Subcutaneous abdominal adipose tissue (tissue), 5 donors: ENCODE measurements around the gene CHD5.

ENCODE experiments used
- H3K27ac ChIP-seq: one replicate; pipeline ENCODE4 v1.7.0; 2013; ENCODE audit warnings: low read depth, mild to moderate bottlenecking, inconsistent platforms, low read length, moderate library complexity
- H3K27me3 ChIP-seq, 5 donors: one replicate each; pipeline ENCODE4 v1.7.0; 2013; ENCODE audit warnings: low read length in 5 of 5, inconsistent platforms in 1 of 5; ENCODE audit not compliant: control insufficient read depth in 5 of 5, insufficient read depth in 4 of 5
- H3K36me3 ChIP-seq, 5 donors: one replicate each; pipeline ENCODE4 v1.7.0; 2013; ENCODE audit warnings: low read length in 5 of 5; ENCODE audit not compliant: control insufficient read depth in 5 of 5, insufficient read depth in 5 of 5
- H3K4me1 ChIP-seq, 5 donors: one replicate each; pipeline ENCODE4 v1.7.0; 2013; ENCODE audit warnings: low read length in 5 of 5, mild to moderate bottlenecking in 3 of 5, moderate library complexity in 1 of 5; ENCODE audit not compliant: control insufficient read depth in 5 of 5, insufficient read depth in 5 of 5
- H3K4me3 ChIP-seq, 5 donors: one replicate each; pipeline ENCODE4 v1.7.0; 2013; ENCODE audit warnings: low read length in 5 of 5, low read depth in 1 of 5
- H3K9ac ChIP-seq, 5 donors: one replicate each; pipeline ENCODE4 v1.7.0; 2013; ENCODE audit warnings: low read length in 5 of 5, mild to moderate bottlenecking in 4 of 5, moderate library complexity in 3 of 5
- H3K9me3 ChIP-seq, 5 donors: one replicate each; pipeline ENCODE4 v1.7.0; 2013; ENCODE audit warnings: low read length in 5 of 5; ENCODE audit not compliant: control insufficient read depth in 5 of 5
- donor health status: healthy.
- donor health status: healthy.
- donor health status: healthy.
- donor health status: healthy.
- donor health status: healthy.

CHD5 gene

DNA sequence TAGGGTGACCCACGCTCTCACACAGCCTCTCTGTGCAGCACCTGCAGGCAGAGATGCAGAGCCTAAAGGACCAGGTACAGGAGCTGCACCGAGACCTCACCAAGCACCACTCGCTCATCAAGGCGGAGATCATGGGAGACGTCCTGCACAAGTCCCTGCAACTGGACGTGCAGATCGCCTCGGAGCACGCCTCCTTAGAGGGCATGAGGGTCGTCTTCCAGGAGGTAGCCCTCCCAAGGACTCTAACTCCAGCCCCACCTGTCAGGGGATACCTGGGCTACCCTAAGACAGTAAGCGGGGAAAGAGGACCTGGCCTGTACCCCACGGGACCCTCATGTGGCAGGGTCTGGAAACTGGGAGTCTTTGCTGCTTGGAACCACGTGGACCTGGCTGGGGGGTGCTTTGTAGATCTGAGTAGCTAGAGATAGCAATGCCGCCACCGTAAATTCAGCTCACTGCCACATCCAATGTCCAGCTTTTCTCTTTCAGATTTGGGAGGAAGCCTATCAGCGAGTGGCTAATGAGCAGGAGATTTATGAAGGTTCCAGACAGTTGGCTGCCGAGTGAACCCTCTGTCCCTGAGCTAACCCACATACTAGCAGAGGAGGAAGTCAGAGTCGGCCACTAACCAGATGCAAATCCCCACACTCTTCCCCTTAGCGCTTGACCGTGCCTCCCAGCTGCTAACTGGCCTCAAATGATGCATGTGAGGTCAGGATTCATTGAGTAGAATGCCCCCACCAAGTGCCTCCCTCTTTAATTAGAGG, 32.3 kb upstream of the CHD5 start:
- Histone ChIP-seq H3K4me1 (peaks cover 2 to 24% (median 15%) of the 10 kb centered on the region in 5 donors), H3K27me3 (peaks cover 0 to 5% (median 3%) of the 10 kb centered on the region in 5 donors), H3K9ac (no peak overlapping the region), H3K4me3 (no peak overlapping the region), H3K9me3 (no peaks in the 10 kb centered on the region), H3K27ac (no peak overlapping the region), H3K36me3 (peaks cover 0 to 17% (median 2%) of the 10 kb centered on the region in 5 donors)

DNA sequence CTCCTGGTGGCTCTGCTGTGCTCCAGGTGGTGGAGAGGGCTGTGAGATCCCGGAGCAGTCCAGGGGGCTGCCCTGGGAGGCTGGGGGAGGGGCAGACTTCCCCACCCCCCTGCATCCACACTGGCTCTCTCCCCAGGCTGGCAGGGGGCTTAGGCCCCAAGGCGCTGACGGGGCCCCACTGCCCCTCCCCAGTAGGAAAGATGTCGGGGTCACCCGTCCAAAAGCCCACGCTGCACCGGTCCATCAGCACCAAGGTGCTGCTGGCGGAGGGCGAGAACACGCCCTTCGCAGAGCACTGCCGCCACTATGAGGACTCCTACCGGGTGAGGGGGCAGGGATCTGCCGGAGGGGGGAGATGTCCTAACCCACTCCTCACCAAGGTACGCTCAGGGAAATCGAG, 31.6 kb upstream of the CHD5 start:
- Histone ChIP-seq H3K4me3 (no peak overlapping the region), H3K27ac (no peak overlapping the region), H3K4me1 (peaks cover 2 to 25% (median 18%) of the 10 kb centered on the region in 5 donors), H3K9ac (no peak overlapping the region), H3K27me3 (peaks cover 0 to 8% (median 5%) of the 10 kb centered on the region in 5 donors), H3K9me3 (no peaks in the 10 kb centered on the region), H3K36me3 (peaks cover 0 to 17% (median 2%) of the 10 kb centered on the region in 5 donors)

DNA sequence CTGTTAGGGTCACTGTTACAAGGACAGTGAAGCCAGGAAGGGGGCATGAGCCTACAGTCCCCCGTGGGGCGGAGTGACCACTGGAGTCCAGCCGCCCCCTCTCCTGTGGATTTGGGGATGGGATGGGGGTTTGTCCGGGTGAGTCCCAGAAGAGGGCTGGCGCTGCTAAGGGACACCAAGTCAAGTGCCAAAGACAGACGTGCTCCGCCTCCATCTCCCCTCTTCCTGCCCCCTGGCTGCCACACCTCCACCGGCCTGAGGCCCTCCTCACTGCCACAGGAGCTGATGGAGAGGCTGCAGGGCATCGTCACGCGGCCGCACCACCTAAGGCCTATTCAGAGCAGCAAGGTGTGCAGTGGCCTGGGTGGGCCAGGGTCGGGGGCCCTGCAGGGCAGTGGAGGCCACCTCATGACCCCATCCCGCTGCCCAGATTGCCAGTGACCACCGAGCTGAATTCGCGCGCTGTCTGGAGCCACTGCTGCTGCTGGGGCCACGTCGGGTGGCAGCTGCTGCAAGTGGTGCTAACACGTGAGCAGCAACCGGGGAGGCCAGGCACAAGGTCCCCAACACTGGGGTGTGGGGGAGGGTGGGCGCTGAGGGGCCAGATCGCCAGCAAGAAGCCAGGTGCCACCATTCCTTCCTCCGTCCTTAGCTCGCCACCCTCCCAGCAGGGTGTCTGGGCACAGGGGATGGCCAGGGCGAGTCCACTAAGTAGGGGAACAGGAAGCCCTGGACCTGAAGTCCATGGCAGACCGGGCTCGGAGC, 30.7 kb upstream of the CHD5 start:
- H3K9me3 ChIP-seq, result no peaks in the 10 kb centered on the region
- H3K9ac ChIP-seq, result no peak overlapping the region
- peaks cover 0 to 10% (median 5%) of the 10 kb centered on the region in 5 donors for H3K27me3 ChIP-seq
- H3K36me3 ChIP-seq, result peaks cover 0 to 10% (median 2%) of the 10 kb centered on the region in 5 donors
- no peak overlapping the region for H3K4me3 ChIP-seq
- no peak overlapping the region for H3K27ac ChIP-seq
- peaks cover 2 to 35% (median 26%) of the 10 kb centered on the region in 5 donors for H3K4me1 ChIP-seq

DNA sequence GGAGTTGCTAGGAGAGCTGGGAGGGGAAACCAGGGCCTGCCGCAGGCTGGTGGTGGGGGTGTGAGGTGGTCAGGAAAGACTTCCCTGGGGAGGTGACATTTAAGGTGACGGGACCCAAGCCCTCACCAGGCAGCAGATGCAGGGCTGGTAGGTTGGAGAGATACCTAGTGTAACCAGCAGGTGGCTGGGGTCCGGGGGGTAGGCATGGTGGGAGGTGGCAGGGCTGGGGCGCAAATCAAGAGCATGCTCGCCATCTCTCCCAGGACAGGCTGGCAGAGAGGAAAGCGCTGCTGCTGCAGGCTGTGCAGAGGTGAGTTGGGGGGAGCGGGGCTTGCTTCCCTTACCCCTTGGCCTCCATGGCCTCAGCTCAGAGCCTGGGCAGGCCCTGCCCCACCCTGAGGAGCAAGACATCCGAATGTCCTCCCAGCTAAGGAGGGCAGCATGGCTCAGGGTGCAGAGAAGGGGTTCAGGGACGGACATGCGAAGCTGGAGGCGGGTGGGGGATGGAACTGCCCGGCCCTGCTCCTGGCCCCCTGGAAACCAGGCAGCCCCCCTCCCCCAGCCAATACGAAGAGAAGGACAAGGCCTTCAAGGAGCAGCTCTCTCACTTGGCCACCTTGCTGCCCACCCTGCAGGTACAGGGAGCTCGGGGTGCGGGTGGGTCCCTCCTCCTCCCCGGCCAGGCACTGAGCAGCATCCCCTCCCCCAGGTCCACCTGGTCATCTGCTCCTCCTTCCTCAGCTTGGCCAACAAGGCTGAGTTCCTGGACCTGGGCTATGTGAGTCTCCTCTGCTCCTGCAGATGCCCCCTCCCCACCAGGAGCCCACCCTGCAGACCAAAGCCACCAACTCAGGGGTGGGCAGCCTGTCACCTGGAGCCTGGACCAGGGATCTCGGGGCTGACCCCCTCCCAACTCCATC, 29.8 kb upstream of the CHD5 start:
- Histone ChIP-seq H3K36me3 (peaks cover 0 to 9% (median 2%) of the 10 kb centered on the region in 5 donors), H3K9me3 (no peaks in the 10 kb centered on the region), H3K9ac (no peak overlapping the region), H3K4me3 (peak overlapping the region in 4 of 5 donors; percentile 57 to 70 (median 62)), H3K27me3 (peaks cover 0 to 10% (median 5%) of the 10 kb centered on the region in 5 donors), H3K4me1 (peaks cover 2 to 44% (median 33%) of the 10 kb centered on the region in 5 donors), H3K27ac (no peak overlapping the region)

DNA sequence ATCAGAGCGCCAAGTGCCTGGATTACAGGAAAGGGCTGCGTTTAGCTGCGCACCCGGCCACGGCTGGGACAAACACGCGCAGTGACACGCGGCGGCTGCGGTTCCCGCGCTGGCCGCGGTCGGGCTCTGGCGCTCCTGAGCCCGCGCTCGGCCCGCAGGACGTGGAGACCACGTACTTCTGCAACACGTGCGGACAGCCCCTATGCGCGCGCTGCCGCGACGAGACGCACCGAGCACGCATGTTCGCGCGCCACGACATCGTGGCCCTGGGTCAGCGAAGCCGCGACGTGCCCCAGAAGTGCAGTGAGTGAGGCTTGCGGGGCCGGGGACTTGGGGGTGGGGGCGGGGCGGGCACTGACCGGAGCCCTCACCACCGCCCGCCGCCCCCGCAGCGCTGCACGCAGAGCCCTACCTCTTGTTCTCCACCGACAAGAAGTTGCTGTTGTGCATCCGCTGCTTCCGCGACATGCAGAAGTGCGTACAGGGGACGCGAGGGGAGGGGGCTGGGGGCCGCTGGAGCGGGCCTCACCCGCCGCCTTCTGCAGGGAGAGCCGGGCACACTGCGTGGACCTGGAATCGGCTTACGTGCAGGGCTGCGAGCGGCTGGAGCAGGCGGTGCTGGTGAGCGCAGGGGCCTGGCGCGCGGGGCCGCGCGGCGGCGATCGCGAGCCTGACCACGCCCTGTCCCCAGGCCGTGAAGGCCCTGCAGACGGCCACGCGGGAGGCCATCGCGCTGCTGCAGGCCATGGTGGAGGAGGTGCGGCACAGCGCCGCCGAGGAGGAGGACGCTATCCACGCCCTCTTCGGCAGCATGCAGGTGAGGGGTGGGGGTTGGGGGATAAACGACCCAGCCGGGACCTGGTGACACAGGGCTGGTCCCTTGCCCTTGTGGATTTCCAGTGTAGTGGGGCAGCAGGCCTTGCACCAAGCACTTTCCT, 28.9 kb upstream of the CHD5 start:
- no peaks in the 10 kb centered on the region for H3K9me3 ChIP-seq
- peaks cover 0 to 9% (median 2%) of the 10 kb centered on the region in 5 donors for H3K36me3 ChIP-seq
- H3K9ac ChIP-seq, result no peak overlapping the region
- H3K4me3 ChIP-seq, result peak overlapping the region in 4 of 5 donors; percentile 57 to 70 (median 62)
- H3K4me1 ChIP-seq, result peaks cover 2 to 47% (median 37%) of the 10 kb centered on the region in 5 donors
- peaks cover 0 to 10% (median 5%) of the 10 kb centered on the region in 5 donors for H3K27me3 ChIP-seq
- no peak overlapping the region for H3K27ac ChIP-seq

DNA sequence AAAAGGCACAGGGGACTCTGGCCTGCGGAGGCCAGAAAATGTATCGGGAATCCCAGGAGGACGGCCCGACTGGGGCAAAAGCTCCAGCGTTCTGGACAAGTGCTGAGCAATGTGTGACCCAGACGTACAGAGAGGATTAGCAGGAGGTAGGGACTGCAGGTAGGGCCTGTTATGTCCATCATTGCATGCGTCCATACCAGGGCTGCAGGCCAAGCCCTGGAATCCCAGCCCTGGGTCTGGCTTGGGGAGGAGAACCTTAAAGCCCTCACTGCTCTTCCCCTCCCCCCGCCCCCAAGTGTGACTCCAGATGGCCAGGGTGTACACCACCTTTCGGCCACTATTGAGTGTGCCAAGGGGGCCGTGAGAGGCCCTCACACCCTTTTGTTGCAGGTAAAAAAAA, 27.8 kb upstream of the CHD5 start:
- Histone ChIP-seq H3K4me1 (peaks cover 2 to 47% (median 37%) of the 10 kb centered on the region in 5 donors), H3K9me3 (no peaks in the 10 kb centered on the region), H3K4me3 (no peak overlapping the region), H3K27me3 (peaks cover 0 to 10% (median 5%) of the 10 kb centered on the region in 5 donors), H3K9ac (no peak overlapping the region), H3K36me3 (peaks cover 0 to 9% (median 2%) of the 10 kb centered on the region in 5 donors), H3K27ac (no peak overlapping the region)

DNA sequence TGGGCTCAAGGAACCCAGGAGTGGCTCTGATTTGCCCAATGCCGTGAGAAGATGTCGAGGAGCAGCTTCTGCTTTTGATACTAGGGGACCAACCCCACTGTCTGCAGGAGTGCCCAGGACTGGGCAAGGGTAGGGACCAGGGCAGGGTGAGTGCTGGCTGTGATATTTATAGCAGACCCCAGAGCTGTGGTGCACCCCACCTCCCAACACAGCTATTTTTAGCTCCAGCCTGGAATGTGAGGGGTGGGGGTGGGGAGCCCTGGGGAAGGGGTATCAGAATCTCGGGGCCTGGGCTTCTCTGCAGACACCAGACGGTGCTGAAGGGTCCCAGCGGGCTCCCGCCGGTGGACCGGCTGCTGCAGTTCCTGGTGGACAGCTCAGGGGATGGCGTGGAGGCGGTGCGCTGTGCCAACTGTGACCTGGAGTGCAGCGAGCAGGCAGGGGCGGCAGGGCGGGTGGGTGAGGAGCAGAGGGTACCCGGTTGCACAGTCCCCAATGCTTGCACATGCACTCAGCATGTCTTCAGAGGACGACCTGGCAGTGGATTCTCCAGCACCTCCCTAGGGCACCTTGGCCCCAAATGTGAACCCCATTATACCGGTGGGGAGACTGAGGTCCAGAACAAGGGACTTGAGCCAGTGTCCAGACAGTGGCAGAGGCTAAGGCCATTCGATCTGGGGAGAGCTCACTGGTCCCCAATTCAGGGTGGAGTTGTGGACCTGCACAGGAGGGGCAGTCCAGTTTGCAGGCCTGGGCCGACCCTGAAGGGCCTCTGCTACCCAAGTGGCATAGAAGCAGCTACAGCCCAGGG, 27.2 kb upstream of the CHD5 start:
- H3K27me3 ChIP-seq, result peaks cover 0 to 10% (median 5%) of the 10 kb centered on the region in 5 donors
- no peak overlapping the region for H3K4me3 ChIP-seq
- no peaks in the 10 kb centered on the region for H3K9me3 ChIP-seq
- H3K9ac ChIP-seq, result no peak overlapping the region
- peaks cover 0 to 5% (median 2%) of the 10 kb centered on the region in 5 donors for H3K36me3 ChIP-seq
- H3K27ac ChIP-seq, result no peak overlapping the region
- peaks cover 2 to 47% (median 37%) of the 10 kb centered on the region in 5 donors for H3K4me1 ChIP-seq

DNA sequence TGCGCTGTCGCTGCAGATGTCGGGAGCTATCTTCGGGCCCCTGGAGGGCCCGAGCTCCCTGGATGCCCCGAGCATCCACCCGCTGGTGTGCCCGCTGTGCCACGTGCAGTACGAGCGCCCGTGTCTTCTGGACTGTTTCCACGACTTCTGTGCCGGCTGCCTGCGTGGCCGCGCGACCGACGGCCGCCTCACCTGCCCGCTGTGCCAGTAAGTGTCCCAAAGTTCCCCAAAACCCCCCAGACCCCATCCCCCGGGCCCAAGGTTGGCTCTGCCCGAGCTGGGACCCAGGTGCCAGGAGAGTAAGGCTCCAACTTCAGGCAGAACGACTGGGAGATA, 26.4 kb upstream of the CHD5 start:
- H3K9me3 ChIP-seq, result no peaks in the 10 kb centered on the region
- H3K27ac ChIP-seq, result no peak overlapping the region
- peaks cover 2 to 47% (median 37%) of the 10 kb centered on the region in 5 donors for H3K4me1 ChIP-seq
- H3K9ac ChIP-seq, result peak overlapping the region in 1 of 5 donors; percentile 64
- peaks cover 0 to 10% (median 5%) of the 10 kb centered on the region in 5 donors for H3K27me3 ChIP-seq
- peak overlapping the region in 4 of 5 donors; percentile 47 to 69 (median 54) for H3K4me3 ChIP-seq
- H3K36me3 ChIP-seq, result no peaks in the 10 kb centered on the region
